GM19238 (cell line): ENCODE data around the gene ZNF845.
"Not testable (repeated sequence)": the region's sequence is repeated elsewhere in the genome, so short reads cannot be mapped to it uniquely, and the experiment has no call there.

Source experiments
- DNase-seq: peaks from one replicate; pipeline ENCODE4 v3.0.0; 2011; ENCODE audit warnings: low spot score; ENCODE audit not compliant: insufficient read length

The ZNF845 gene

GRCh38 chr19:53374743-53375142, 41.2 kb downstream of the ZNF845 start:
- no peak for DNase-seq

- DNase-seq = no peak
These were observed 47.8 kb downstream of the ZNF845 start for GRCh38 chr19:53381376-53381775.

- no peak for DNase-seq
These were observed 54.6 kb downstream of the ZNF845 start for GRCh38 chr19:53388168-53388567.

- DNase-seq = no peak
These were observed 55.4 kb downstream of the ZNF845 start for GRCh38 chr19:53388904-53389303.

GRCh38 chr19:53389571-53389970, 56.0 kb downstream of the ZNF845 start:
- DNase-seq = no peak

GRCh38 chr19:53389978-53390377, 56.4 kb downstream of the ZNF845 start:
- DNase-seq = no peak

- DNase-seq = no peak
These were observed 61.0 kb downstream of the ZNF845 start for GRCh38 chr19:53394522-53394973.

GRCh38 chr19:53394974-53395839, 61.7 kb downstream of the ZNF845 start, which contains the start of gene ZNF765:
Gene ZNF765, plus strand, starts transcription at chr19:53395149. Its CDS starts 2,867 bp downstream, at chr19:53398016.
- peak; percentile 85 for DNase-seq

- not testable (repeated sequence) for DNase-seq
These were observed 62.4 kb downstream of the ZNF845 start for GRCh38 chr19:53395840-53396524.

GRCh38 chr19:53396525-53396868, 62.9 kb downstream of the ZNF845 start:
- no peak for DNase-seq

GRCh38 chr19:53397918-53398317, 64.4 kb downstream of the ZNF845 start:
- not testable (repeated sequence) for DNase-seq
